ENCODE results near the gene ZNF366.

ZNF366 gene, protein sequence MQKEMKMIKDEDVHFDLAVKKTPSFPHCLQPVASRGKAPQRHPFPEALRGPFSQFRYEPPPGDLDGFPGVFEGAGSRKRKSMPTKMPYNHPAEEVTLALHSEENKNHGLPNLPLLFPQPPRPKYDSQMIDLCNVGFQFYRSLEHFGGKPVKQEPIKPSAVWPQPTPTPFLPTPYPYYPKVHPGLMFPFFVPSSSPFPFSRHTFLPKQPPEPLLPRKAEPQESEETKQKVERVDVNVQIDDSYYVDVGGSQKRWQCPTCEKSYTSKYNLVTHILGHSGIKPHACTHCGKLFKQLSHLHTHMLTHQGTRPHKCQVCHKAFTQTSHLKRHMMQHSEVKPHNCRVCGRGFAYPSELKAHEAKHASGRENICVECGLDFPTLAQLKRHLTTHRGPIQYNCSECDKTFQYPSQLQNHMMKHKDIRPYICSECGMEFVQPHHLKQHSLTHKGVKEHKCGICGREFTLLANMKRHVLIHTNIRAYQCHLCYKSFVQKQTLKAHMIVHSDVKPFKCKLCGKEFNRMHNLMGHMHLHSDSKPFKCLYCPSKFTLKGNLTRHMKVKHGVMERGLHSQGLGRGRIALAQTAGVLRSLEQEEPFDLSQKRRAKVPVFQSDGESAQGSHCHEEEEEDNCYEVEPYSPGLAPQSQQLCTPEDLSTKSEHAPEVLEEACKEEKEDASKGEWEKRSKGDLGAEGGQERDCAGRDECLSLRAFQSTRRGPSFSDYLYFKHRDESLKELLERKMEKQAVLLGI

DNA sequence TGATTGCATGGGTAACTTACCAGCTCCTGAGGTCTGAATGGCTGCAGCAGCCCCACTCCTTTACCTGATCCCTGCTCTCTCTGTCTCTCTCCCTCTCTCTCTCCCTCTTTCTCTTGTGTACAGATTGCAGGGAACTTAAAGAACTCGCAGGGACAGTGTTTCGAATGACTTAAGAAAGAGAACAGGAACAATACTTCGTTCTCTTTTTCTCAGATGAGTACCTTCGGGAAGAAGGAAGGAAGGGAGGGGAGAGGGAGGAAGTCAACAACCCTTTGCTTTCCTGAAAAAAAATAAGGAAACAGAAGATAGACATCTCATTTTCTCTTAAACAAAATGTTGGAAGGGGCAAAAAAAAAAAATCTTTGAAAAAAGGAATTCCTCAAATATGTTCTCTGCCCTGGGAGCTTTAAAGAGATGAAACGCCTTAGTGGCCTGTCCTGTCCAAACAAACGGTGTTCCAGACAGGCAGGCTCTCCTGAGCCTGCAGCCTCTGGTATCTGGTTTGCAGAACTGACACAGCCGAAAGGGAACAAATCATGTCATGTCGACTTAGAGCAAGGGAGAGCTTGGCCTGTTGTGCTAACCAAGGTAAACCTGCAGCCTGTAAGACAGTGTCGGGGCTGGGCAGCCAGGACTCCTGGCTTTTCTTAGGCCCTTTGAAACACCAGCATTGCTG lies at the start of gene ZNF366:
Gene ZNF366, minus strand, starts transcription at position 180 of the 676 bp plus-strand sequence. CDS start 45,914 bp downstream, outside the sequence.
- DNase-seq (ENCODE audit: low spot score) = no peak

DNA sequence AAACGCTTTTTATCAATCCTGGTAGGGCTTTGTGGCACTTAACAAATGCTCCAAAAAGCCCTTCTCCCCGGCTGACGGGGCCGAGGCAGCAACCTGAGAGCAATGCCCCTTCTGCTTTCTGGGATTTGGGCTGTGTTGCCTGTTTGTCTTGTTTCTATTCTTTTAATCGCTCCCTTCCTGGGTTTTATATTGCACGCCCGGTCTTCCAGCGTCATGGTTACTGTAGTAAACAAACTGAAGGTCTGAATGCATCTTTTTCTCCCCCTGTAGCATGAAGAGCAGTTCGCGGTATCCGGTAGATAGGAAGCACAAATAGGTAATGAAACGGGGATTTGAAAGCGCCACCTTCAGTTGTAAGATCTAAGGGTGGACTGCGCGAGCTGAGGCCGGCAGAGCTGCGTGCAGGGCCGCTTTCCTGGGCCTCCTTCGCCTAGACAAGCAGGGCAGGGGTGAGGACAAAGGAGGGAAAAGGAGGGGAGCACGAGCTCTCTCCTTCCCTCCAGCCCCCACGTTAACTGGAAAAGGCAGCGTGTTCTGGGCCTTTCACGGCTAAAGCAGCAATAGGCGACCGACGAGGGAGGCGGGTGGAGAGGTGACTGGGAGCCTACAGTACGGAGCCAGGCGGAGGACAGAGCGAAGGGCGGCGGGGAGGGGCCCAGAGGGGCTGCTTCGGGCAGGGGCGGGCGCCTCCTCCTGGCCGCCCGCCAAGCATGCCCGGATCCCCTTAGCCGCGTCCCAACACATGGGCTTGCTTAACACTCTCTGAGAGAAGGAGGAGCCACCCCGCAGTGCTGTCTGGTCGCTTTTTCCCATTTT lies 49.3 kb upstream of the ZNF366 start:
- no peak for DNase-seq (ENCODE audit: low spot score)

DNA sequence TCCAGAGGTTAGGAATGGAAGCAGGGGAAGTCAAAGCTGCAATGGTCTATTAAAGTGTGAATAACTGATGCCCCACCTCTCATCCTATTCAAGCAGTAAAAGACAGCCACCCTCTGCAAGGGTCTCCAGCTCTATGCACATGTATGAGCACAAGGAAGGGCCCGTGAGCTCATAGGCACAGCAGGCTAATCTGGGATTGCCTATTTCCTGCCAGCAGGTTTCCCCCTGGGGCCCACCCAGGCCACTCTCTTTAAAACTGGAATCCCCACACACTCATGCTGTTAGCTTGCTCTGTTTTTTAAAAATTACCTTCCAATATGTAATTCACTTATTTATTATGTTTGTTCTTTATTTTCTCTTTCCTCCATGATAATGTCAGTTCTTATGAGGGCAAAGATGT lies 48.7 kb upstream of the ZNF366 start:
- no peak for DNase-seq (ENCODE audit: low spot score)

DNA sequence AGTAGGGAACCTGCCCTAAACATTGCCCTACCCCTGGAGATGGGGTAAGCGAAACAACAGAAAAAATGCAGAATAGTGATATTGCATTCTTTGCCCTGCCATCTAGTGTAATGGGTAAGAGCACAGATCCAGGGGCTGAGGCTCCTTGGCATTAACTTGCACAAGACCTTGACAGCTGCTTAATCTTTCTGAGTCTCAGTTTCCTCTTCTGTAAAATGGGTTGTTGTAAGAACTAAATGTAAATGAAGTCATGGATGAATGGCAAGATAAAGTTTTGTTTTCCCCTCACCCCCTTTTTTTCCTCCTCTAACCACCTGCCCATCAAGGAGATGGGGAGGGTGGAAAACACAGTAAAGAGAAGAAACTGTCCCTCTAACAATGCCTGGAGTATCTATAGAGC lies 47.7 kb upstream of the ZNF366 start:
- no peak for DNase-seq (ENCODE audit: low spot score)

DNA sequence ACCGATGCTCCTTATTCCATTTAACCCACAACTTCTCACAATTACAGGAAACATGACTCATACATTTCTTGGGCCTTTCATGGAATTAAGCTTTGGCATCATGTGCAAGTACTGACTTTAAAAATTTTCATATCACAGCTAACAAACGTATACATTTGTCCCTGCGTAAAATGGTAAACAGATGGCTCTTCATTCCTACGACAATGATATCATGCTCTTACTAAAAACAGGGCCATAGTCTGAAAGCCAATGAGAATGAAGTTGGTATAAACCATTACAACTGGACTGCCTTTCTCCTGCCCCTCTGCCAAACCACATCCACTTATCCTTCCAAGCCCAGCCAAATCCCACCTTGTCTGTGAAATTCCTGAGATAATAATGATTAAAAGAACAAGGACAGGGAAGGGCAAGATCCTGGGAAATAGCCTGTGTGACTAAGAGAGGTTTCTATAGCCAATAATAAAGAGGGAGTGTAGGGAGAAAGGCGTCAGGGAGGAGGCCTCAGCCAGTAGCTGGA lies 44.9 kb upstream of the ZNF366 start:
- peak; percentile 9 for DNase-seq (ENCODE audit: low spot score)

DNA sequence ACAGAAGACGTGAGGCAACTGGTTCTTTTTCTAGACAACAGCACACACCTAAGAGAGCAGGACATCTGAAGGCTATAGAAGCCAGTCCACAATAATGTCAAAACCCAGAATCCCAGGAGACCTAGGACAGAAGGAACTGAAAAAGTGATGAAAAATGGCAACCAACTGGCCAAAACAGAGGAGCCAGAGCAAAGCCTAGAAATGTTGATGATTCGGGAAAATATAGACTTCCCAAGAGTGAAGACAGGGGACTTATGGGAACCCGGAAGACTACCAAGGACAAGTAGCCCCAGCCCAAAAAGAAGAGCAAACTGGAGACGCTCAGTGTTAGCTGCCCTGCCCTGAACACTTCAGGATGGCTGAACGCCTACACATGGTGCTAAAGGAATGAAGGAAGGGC lies 43.4 kb upstream of the ZNF366 start:
- DNase-seq (ENCODE audit: low spot score) = no peak

DNA sequence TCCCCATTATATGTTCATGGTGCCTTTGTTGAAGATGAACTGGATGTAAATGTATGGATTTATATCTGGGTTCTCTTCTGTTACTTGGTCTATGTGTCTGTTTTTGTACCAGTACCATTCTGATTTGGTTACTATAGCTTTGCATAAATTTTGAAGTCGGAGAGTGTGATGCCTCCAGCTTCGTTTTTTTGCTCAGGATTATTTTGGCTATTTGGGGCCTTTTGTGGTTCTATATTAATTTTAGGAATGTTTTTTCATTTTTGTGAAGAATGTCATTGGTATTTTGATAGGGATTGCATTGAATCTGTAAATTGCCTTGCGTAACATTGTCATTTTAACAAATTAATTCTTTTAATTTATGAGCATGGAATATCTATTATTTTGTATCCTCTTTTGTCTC lies 36.6 kb upstream of the ZNF366 start:
- no peak for DNase-seq (ENCODE audit: low spot score)

DNA sequence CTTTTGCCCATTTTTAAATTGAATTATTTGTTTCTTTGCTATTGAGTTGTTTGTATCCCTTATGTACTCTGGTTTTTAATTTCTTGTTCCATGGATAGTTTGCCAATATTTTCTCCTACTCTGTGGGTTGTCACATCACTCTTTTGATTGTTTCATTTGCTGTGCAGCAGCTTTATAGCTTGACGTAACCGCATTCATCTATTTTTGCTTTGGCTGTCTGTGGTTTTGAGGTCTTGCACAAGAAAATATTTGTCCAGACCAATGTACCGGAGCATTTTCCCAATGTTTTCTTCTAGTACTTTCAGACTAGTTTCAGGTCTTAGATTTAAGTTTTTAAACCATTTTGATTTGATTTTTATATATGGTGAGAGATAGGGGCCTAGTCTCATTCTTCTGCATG lies 36.2 kb upstream of the ZNF366 start:
- no peak for DNase-seq (ENCODE audit: low spot score)

DNA sequence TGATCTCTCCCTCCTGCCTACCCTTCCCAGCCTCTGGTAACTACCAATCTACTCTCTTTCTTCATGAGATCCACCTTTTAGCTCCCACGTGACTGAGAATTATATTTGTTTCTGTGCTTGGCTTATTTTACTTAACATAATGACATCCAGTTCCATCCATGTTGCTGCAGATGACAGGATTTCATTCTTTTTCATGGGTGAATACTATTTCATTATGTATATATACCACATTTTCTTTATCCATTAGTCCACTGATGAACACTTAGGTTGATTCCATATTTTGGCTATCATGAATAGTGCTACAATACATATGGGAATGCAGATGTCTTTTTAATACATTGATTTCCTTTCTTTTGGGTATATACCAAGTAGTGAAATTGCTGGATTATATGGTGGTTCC lies 35.5 kb upstream of the ZNF366 start:
- no peak for DNase-seq (ENCODE audit: low spot score)

DNA sequence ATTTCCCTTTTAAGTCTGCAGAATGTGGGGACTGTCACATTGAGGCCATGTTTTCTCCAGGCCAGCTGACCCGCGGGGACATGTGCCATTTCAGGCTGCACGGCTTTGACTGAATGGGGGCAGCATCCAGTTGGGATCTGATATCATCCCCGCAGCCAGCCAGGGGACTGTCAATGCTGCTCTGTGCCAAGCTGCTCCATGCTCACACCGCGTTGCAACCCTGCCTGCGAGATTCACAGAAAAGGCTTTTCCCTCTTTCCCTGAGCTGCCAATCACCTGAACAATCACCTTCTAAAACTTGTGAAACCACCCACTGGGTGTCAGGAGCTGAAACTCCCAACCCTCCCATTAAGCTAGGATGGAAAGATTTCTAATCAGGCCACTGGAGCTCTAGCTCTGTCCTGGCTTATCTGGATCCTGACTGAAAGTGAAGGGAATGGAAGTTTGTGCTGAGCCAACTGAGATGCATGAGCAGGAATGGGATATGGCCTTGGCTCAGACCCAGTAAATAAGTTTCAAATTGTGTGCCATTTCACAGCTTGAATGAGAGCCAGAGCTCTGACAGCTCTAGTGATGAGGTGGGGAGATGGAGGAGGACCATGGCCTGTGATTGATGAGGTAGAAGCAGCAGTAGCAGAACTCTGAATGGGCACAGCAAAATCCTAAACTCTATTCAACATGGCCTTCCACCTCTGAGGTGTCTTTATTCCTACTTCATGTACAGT lies 34.5 kb upstream of the ZNF366 start:
- DNase-seq (ENCODE audit: low spot score) = no peak

DNA sequence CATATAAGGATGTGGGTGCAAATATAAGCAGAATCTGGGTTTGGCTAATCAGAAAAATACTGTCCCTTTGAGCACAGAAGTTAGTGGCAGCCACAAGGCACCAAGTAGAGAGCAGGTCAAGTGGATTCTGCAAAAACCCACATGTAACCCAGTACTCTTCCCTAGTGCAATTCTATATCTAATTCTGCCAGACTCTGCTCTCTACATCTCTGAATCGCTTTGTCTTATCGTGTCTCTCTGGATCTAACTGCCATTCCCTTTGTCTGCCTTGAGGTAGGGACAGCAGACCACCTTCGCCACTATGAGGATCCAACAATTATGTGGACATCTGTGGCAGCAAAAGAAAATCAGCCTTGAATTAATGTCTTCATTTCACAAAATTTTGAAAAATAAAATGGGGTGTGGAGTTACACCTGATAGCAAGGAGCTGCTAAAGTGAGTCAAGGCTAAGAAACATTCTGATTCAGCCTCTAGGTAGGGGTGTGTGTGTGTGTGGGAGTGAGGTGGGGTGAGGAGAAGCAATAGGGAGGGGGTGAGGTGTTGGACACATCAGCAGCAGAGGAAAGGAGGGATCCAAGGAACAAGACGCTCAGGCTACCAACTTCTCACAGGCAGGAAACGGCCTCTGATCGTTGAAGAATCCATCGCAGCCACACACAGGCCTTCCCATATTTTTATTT lies 33.7 kb upstream of the ZNF366 start:
- DNase-seq (ENCODE audit: low spot score) = no peak

DNA sequence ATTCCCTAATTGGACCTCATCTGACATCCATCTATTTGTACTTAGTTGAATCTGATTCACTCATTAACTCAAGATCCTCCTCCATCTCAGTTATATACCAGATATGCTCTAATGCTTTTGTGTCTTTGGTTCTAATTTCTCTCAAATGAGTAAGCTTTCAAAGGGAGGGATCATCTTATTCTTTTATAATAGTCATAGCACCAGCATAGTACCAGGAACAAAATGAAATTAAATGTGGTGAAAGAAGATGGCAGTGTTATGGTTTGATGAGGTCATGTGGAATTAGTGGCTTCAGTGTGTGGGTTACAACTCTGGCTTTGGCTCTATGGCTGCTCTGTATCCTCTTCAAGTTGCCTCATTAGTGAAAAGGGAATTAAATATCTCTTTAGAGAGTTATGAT lies 32.5 kb upstream of the ZNF366 start:
- no peak for DNase-seq (ENCODE audit: low spot score)

DNA sequence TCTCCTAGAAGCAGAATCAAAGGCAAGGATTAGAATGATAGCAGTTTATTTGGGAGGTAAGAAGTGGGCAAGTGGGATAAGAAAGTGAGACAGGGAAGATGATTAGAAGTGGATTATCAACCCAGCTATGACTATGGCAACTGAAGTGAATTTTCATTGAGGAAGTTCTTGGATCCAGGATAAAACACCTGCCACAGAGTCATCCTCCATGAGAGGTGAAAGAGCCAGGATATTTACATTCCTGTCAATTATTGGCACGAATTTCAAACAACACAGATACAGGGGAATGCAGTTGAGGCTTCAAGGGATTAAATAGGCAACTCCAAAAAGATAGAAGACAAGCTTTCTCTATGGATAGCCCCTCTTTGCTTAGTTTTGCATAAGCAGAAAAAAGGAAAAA lies 31.8 kb upstream of the ZNF366 start:
- DNase-seq (ENCODE audit: low spot score) = no peak

DNA sequence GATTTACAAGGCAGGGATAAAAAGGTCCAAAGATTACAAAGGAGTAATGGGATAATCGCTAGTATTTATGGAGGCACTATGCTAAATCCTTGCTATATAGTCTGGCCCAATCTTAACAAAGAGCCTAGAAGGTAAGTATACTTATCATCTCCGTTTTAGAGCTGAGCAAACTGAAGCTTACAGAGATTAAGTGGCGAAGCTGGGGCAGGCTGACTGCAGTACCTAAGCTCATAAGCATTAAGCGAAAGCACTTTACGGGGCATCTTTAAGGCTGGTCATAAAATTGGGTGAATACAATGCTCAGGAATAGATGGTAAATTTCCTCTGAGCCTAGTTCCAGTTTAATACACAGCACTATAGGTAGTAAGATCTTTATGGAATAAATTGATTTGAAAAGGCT lies 30.0 kb upstream of the ZNF366 start:
- DNase-seq (ENCODE audit: low spot score) = no peak

DNA sequence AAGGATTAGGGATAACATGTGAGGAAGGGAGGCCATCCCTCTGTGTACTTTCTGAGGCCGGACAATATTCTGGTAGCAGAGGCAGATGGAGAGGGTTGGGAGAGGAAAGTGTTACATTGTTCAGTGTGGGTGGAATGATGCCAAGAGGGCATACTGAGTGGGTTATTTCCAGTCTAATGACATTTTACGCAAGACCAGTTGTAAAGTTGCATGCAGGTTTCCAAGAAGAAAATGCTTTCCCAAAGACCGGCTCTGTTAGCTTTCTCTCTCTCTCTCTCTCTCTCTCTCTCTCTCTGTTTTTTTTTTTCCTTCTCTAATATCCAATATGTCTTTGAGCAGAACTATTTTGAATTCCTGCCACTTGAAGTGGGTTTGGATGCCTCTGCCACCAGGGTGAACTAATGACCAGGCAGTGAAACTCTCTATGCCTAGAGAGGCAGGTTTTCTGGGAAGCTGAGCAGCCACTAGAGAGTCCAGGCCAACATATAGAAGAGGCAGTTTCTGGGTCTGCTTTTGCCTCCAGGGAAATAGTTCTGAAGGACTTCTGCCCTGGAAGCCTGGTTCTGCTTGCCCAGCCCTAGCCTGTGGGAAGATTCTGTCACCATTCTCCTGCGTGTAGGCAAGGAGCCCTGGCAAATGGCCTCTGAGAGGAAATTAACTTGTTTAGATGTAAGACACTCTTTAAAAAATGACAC lies 24.4 kb upstream of the ZNF366 start:
- no peak for DNase-seq (ENCODE audit: low spot score)

DNA sequence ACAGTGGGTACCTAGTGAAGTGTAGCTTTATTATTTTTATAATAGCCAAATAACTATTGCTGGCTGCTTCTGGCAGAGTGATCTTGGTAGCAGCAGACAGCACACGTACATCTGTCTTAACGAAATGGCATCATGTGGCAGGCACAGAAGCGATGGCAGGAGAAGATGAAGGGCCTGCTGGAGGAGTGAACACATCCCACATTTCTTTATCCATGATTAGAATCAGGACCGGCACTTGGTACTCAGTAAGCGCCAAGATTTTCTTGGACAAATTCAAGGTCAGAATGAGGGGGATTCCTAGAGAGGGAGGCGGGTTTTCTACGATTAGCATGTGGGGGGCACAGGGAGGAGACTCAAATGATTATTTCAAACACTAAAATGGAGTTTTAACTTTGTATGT lies 23.0 kb upstream of the ZNF366 start:
- DNase-seq (ENCODE audit: low spot score) = no peak

DNA sequence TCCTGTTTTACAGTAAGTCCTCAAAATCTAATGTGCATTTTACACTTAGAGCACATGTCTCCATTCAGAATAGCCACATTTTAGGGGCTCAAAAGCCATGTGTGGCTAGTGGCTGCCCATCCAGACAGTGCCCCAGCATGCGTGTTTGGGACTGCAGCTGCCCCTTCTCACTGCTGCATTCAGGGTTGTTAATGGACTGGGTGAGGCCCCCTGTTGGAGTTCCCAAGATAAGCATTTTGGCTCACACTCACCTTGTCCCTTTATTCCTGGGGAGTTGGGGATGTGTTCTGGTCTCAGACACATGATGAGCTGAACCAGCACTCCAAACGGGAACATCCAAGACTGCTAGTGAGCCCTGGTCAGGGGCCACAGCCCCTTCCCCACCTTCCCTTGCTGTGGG lies 22.2 kb upstream of the ZNF366 start:
- no peak for DNase-seq (ENCODE audit: low spot score)

DNA sequence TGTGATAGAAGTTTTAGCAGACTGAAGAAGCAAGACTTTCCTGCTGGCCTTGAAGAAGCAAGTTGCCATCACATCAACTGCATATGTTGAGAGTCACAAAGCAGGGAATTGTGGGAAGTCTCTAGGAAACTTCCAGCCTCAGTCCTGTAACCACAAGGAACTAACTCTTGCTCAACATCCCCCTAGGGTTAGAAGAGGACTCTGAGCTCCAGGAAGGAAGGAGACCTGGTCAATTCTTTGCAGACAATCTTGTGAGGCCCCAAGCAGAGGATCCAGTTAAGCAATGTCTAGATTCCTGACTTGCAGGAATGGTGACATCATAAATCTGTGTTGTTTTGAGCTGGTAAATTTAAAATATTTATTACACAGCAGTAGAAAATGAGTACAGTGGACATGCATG lies 18.6 kb upstream of the ZNF366 start:
- no peak for DNase-seq (ENCODE audit: low spot score)

DNA sequence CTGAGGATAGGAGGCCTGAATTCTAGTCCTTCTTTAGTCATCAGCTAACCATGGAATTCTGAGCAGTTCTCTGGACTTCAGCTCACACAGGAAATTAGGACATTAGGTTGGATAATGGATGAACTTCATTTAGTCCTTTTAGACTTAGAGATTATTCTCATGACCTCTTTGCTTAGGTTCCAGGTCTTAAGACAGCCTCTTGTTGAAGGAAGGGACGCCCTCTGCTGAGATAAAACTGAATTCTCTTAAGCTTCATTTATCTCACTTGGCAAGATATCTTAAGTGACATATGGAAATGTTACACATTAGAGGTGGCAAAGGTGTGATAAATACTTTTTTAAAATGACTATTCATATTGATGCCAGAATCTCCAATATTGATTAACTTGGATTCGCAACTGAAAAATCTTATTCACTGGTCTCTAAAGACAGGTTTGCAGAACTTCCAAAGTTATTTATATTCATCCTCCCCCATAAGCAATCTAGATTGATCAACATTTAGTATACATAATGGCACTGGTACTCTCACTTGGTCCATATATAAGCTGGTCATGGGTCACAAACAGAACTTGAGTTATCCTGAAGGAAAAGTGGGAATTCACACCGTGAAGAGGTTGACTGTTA lies 16.9 kb upstream of the ZNF366 start:
- DNase-seq (ENCODE audit: low spot score) = peak; percentile 17

DNA sequence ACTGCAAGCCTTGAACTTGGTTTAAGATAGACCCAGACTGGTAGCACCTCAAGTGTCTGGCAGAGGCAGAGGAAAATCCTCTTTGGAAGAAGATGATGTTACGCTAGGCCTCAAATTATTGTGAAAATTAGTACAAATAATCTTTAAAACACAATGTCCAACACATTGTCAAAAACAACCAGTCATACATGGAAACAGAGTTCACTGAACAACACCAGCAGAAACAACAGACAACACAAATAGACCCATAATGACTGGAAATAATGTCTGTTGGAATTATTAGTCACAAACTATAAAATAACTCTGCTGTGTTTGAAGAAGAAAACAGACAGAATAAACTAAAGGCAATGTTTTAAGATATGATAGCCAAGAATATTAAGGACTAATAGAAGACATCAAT lies 15.4 kb upstream of the ZNF366 start:
- DNase-seq (ENCODE audit: low spot score) = no peak
